Right lung (tissue), 5 donors: ENCODE results near the gene DHX8. TPM values are rescaled to one million over a fixed set of nuclear protein-coding genes. Genes with fewer than 3 reads are reported as not detected.
"Not testable (repeated sequence)": the region's sequence is repeated elsewhere in the genome, so short reads cannot be mapped to it uniquely, and the experiment has no call there.

Experiments
- DNase-seq, 2 donors: peaks; one replicate each; pipeline ENCODE4 v3.0.0-alpha.2; 2013
- polyA plus RNA-seq, 5 donors: library from polyadenylated mRNA; unstranded; fragments of 120-200 nt; gene quantifications; one replicate each; pipeline versions ENCODE4 v1.2.1 to v1.2.3, GENCODE V29; 2013; ENCODE audit warnings: inconsistent platforms in 1 of 5, low replicate concordance in 1 of 5; ENCODE audit not compliant: insufficient read length in 5 of 5, insufficient read depth in 1 of 5

DHX8 gene
- polyA plus RNA-seq, 5 donors: 37.9 to 44.1 (median 42.4) TPM

- DNase-seq: no peak
Observed at GRCh38 chr17:43457362-43457692, 26.4 kb upstream of the DHX8 start.

GRCh38 chr17:43459878-43460277, 23.9 kb upstream of the DHX8 start:
- DNase-seq: not testable (repeated sequence)

GRCh38 chr17:43461185-43461584, 22.6 kb upstream of the DHX8 start:
- DNase-seq: no peak

GRCh38 chr17:43462569-43462968, 21.2 kb upstream of the DHX8 start:
- DNase-seq: not testable (repeated sequence)

GRCh38 chr17:43463241-43463640, 20.5 kb upstream of the DHX8 start:
- no peak for DNase-seq

GRCh38 chr17:43464046-43464445, 19.7 kb upstream of the DHX8 start:
- DNase-seq: no peak

GRCh38 chr17:43465049-43465448, 18.7 kb upstream of the DHX8 start:
- no peak for DNase-seq

GRCh38 chr17:43467981-43468581, 15.7 kb upstream of the DHX8 start:
- DNase-seq: no peak

GRCh38 chr17:43468691-43469139, 15.1 kb upstream of the DHX8 start:
- DNase-seq: no peak

GRCh38 chr17:43469145-43469544, 14.6 kb upstream of the DHX8 start:
- DNase-seq: no peak

GRCh38 chr17:43471585-43472160, 12.1 kb upstream of the DHX8 start:
- no peak for DNase-seq

- DNase-seq: no peak
Observed at GRCh38 chr17:43475494-43476089, 8.2 kb upstream of the DHX8 start.

GRCh38 chr17:43476306-43476705, 7.5 kb upstream of the DHX8 start:
- not testable (repeated sequence) for DNase-seq

GRCh38 chr17:43477832-43478634, 5.7 kb upstream of the DHX8 start:
- DNase-seq: no peak

- DNase-seq: no peak
Observed at GRCh38 chr17:43479948-43480347, 3.8 kb upstream of the DHX8 start.

GRCh38 chr17:43482103-43483012, 1.4 kb upstream of the DHX8 start:
- no peak for DNase-seq

GRCh38 chr17:43490621-43491020, 6.8 kb downstream of the DHX8 start:
- DNase-seq: no peak

GRCh38 chr17:43509440-43509839, 25.7 kb downstream of the DHX8 start:
- DNase-seq: not testable (repeated sequence)

GRCh38 chr17:43511199-43511598, 27.4 kb downstream of the DHX8 start:
- not testable (repeated sequence) for DNase-seq

- DNase-seq: no peak
Observed at GRCh38 chr17:43515656-43516055, 31.9 kb downstream of the DHX8 start.

- no peak for DNase-seq
Observed at GRCh38 chr17:43517161-43517560, 33.4 kb downstream of the DHX8 start.
